Heart left ventricle (tissue), 16 donors: ENCODE measurements around the gene TFEB. TPM values are rescaled to one million over a fixed set of nuclear protein-coding genes. Genes with fewer than 3 reads are reported as not detected.

Source experiments
- ATAC-seq, 4 donors: fragments of 200-7000 bp; cut with Tn5 transposase; one replicate each; pipeline ENCODE4 v1.9.1; 2020 to 2022; ENCODE audit warnings: moderate library complexity in 4 of 4, mild to moderate bottlenecking in 3 of 4, moderate number of reproducible peaks in 1 of 4
- DNase-seq, 5 donors: peaks; one replicate each; pipeline ENCODE4 v3.0.0-alpha.2; 2020
- H3K27ac ChIP-seq, 12 donors: fragments of 200-600 bp; sonication (generic) in 4 of 12; one replicate each; pipeline versions ENCODE4 v1.5.0 to v1.8.0; 2016 to 2022; ENCODE audit warnings: mild to moderate bottlenecking in 2 of 12
- H3K27me3 ChIP-seq, 9 donors: fragments of 200-600 bp; sonication (generic) in 2 of 9; one replicate each; pipeline versions ENCODE4 v1.5.1 to v1.8.0; 2016 to 2022; ENCODE audit warnings: mild to moderate bottlenecking in 3 of 9
- H3K36me3 ChIP-seq, 9 donors: fragments of 200-600 bp; sonication (generic) in 2 of 9; one replicate each; pipeline versions ENCODE4 v1.5.0 to v1.8.0; 2018 to 2022; ENCODE audit warnings: mild to moderate bottlenecking in 2 of 9
- H3K4me1 ChIP-seq, 12 donors: fragments of 200-600 bp; sonication (generic) in 4 of 12; one replicate each; pipeline versions ENCODE4 v1.5.0 to v1.8.0; 2016 to 2022; ENCODE audit warnings: mild to moderate bottlenecking in 3 of 12
- H3K4me3 ChIP-seq, 12 donors: fragments of 200-600 bp; sonication (generic) in 4 of 12; one replicate each; pipeline versions ENCODE4 v1.5.0 to v1.8.0; 2017 to 2022; ENCODE audit warnings: mild to moderate bottlenecking in 9 of 12, moderate library complexity in 4 of 12
- H3K9me3 ChIP-seq, 12 donors: fragments of 200-600 bp; sonication (generic) in 4 of 12; one replicate each; pipeline versions ENCODE4 v1.5.0 to v1.8.0; 2016 to 2022; ENCODE audit warnings: mild to moderate bottlenecking in 1 of 12
- CTCF ChIP-seq, 12 donors: fragments of 200-600 bp; sonication (generic) in 4 of 12; IDR thresholded peaks; one replicate each; pipeline versions ENCODE4 v1.5.0 to v1.8.0; 2018 to 2022; ENCODE audit warnings: antibody characterized with exemption in 12 of 12, mild to moderate bottlenecking in 5 of 12
- POLR2A ChIP-seq, 2 donors: fragments of 450-650 bp; IDR thresholded peaks; one replicate each; pipeline ENCODE4 v1.6.1; 2017; ENCODE audit warnings: antibody characterized with exemption in 2 of 2, mild to moderate bottlenecking in 2 of 2, moderate library complexity in 2 of 2
- WGBS, 4 donors: extraction: QIAGEN DNeasy Blood & Tissue Kit in 2 of 4; methylation state at CpG; one replicate each; pipeline versions ENCODE4 v1.1.5 to v1.1.7; 2013 to 2018; 5-methylcytosine and 5-hydroxymethylcytosine counted together
- intact Hi-C, 10 donors: fragments of 100-400 bp; cut with DNase I; formaldehyde crosslinking; loops; one replicate each; pipeline versions ENCODE4 v1.11.1 to v1.14.2; 2022
- polyA plus RNA-seq, 2 donors: library from polyadenylated mRNA; stranded (reverse); fragments of 200-250 nt; gene quantifications; one replicate each; pipeline ENCODE4 v1.2.3, GENCODE V29; 2013
- total RNA-seq, 9 donors: library from RNA; depleted of rRNA in 2 of 9; stranded (reverse); fragments of >200 nt in 2 of 9; fragmentation: NEBNext Ultra II Directional in 3 of 9; extraction: Animal tissue kit (Norgen Biotek cat#: 25700) in 3 of 9; gene quantifications; one replicate each; pipeline versions ENCODE4 v1.1.0 to v1.2.4, GENCODE V29; 2016 to 2023
- donor health status: ischemic (EF 13 %, LVEDD 7.1; RV severe dilation, severe dysfunction).
- donor health status: healthy with polysubstance abuse.
- donor health status: DM: no; HTN: yes; CAD: no.
- donor health status: DM: no; HTN: no; CAD: no.
- donor health status: ischemic (EF 25% LVEDD 6.9; RV normal size, moderate dysfunction).
- donor health status: ischemic (EF 25% LVEDD 5.7; RV mildly dilated, moderate dysfunction).
- donor health status: healthy.
- donor health status: DM: yes; HTN: yes; CAD: no.
- donor health status: ischemic (EF 35%, LVEDD 5.7; RV mildly dilated, moderate dysfunction).
- donor health status: nonischemic (EF 11% LVEDD 7.7; RV severe dilation, severe dysfunction).
- donor health status: DM: yes; HTN: yes; CAD: no.
- donor health status: PGD.
- donor health status: ischemic (EF 29% LVEDD 5.4; RV normal size, mild dysfunction).
- donor health status: nonischemic (EF 23%, LVEDD 6.1; RV moderate dilation, normal function).

TFEB gene
- total and polyA plus RNA-seq, 11 donors, result 26.2 to 47.2 (median 40.4) TPM

DNA sequence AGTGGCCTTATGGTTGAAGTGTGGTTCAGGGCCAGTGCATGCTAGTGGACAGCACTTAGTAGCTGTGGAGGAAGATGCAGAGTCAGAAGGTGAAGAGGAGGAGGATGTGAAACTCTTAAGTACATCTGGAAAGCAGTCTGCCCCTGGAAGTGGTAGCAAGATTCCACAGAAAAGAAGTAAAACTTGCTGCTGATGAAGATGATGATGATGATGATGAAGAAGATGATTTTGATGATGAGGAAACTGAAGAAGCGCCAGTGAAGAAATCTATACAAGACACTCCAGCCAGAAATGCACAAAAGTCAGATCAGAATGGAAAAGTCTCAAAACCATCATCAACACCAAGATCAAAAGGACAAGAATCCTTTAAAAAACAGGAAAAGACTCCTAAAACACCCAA lies 68.2 kb downstream of the TFEB start:
- Histone ChIP-seq H3K9me3 (peaks cover 0 to 10% (median 0%) of the 10 kb centered on the region in 12 donors), H3K27ac (no peak overlapping the region), H3K4me3 (no peak overlapping the region), H3K36me3 (no peaks in the 10 kb centered on the region), H3K27me3 (no peaks in the 10 kb centered on the region), H3K4me1 (no peaks in the 10 kb centered on the region)
- TF ChIP-seq CTCF (IDR thresholded peaks at IDR 0.05), result no peak
- TF ChIP-seq POLR2A (IDR thresholded peaks at IDR 0.05), result no peak
- intact Hi-C loops, result no loop called here
- DNase-seq, result no peak
- no peak for ATAC-seq
- WGBS, 4 donors, result 92 to 100% (median 94%) methylated on average over 1 of the region's 1 CpG

DNA sequence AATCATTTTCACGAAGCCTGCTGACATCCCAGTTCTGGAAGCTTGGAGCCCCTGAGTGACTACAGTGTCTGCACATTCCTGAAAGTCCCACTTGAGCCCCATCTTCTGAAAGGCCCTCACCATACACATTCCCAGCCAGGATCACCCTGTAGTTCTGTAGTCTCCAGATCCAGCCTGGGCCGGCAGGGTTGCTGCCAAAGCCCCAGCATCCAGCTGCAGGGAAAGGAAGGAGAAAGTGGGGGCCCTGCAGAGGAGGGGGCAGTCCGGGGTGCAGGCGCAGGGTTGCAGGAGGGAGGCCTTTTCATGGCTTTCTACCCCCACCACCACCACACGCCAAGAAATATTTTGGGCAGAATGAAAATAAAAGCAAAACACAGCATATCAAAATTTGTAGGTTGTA lies 71.1 kb downstream of the TFEB start:
- H3K36me3 ChIP-seq, result no peaks in the 10 kb centered on the region
- peak in 1 of 5 donors; percentile 31 for DNase-seq
- H3K27me3 ChIP-seq, result peaks cover 0 to 8% (median 0%) of the 10 kb centered on the region in 9 donors
- no peak overlapping the region for H3K4me3 ChIP-seq
- H3K9me3 ChIP-seq, result peaks cover 0 to 6% (median 0%) of the 10 kb centered on the region in 12 donors
- intact Hi-C loops, result no loop called here
- WGBS, 4 donors, result 86 to 91% (median 88%) methylated on average over 5 of the region's 5 CpGs
- no peak overlapping the region for H3K27ac ChIP-seq
- ATAC-seq, result no peak
- TF ChIP-seq CTCF (IDR thresholded peaks at IDR 0.05) (no peak), POLR2A (IDR thresholded peaks at IDR 0.05) (no peak)
- no peaks in the 10 kb centered on the region for H3K4me1 ChIP-seq

DNA sequence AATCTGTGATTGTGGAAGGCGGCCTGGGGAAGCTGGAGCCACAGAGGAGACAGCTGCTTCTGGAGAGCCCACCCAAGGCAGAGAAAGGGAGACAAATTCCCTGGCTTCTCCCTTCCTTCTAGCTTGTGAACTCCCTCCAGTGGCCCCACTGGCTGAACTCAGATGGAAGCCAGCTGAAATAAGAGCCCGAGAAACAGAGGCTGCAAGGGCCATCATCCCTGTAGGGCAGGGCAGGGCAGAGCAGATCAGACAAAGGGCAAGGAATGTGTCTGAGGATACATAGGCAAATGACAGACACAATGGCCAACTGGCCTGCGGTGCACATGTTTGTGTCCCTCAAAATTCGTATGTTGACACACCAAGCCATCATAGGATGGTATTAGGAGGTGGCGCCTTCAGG lies 71.8 kb downstream of the TFEB start:
- H3K4me1 ChIP-seq, result no peaks in the 10 kb centered on the region
- H3K27me3 ChIP-seq, result peaks cover 0 to 8% (median 0%) of the 10 kb centered on the region in 9 donors
- TF ChIP-seq POLR2A (IDR thresholded peaks at IDR 0.05) (no peak), CTCF (IDR thresholded peaks at IDR 0.05) (no peak)
- no peaks in the 10 kb centered on the region for H3K9me3 ChIP-seq
- ATAC-seq, result no peak
- intact Hi-C loops, result no loop called here
- peak in 1 of 5 donors; percentile 18 for DNase-seq
- H3K4me3 ChIP-seq, result no peak overlapping the region
- no peaks in the 10 kb centered on the region for H3K36me3 ChIP-seq
- 80 to 87% (median 84%) methylated on average over 5 of the region's 5 CpGs for WGBS, 4 donors
- no peak overlapping the region for H3K27ac ChIP-seq

DNA sequence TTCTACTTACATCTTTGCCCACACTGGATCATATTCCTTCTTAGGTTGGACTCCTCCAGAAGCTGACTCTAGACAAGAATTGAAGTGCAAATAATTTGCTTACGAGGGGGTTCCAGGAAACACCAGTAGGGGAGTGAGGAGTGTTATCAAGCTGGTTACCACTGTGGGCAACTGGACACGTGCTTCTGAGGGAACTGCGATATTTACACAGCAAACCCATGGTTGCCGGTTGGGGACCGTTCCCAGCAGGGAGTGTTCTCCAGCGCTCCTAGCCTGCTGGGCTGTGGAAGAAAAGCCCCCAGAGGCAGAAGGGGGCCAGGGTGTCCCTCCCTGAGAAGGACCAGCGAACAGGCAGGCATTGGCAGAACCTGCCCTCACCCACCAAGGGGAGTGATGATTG lies 75.5 kb downstream of the TFEB start:
- Histone ChIP-seq H3K36me3 (no peaks in the 10 kb centered on the region), H3K9me3 (no peaks in the 10 kb centered on the region), H3K27me3 (peaks cover 0 to 8% (median 0%) of the 10 kb centered on the region in 9 donors), H3K27ac (no peak overlapping the region), H3K4me1 (peaks cover 0 to 13% (median 2%) of the 10 kb centered on the region in 12 donors), H3K4me3 (no peak overlapping the region)
- 75 to 81% (median 76%) methylated on average over 6 to 7 of the region's 7 CpGs for WGBS, 4 donors
- no peak for ATAC-seq
- peak in 1 of 5 donors; percentile 44 for DNase-seq
- intact Hi-C loops, result no loop called here
- no peak for TF ChIP-seq CTCF (IDR thresholded peaks at IDR 0.05)
- TF ChIP-seq POLR2A (IDR thresholded peaks at IDR 0.05), result no peak
